Loucy (cell line): Measurements from ENCODE around the gene DUSP18.

ENCODE experiments used
- H2AFZ ChIP-seq: fragments of 200-600 bp; sonication (generic); 2 replicates; pipeline ENCODE4 v1.6.0; 2016; ENCODE audit warnings: antibody characterized with exemption, mild to moderate bottlenecking, low read length, moderate library complexity
- H3F3A ChIP-seq: fragments of 200-600 bp; 2 replicates; pipeline ENCODE4 v1.6.0; 2016; ENCODE audit warnings: antibody characterized with exemption, low read depth, mild to moderate bottlenecking
- H3K27me3 ChIP-seq: fragments of 200-600 bp; sonication (generic); 2 replicates; pipeline ENCODE4 v1.6.1; 2014; ENCODE audit warnings: low read length, mild to moderate bottlenecking; ENCODE audit not compliant: insufficient read depth, poor library complexity, severe bottlenecking
- H3K36me3 ChIP-seq: fragments of 200-600 bp; sonication (generic); 2 replicates; pipeline ENCODE4 v1.6.1; 2016; ENCODE audit warnings: low read length; ENCODE audit not compliant: insufficient read depth
- H3K4me1 ChIP-seq: fragments of 200-600 bp; sonication (generic); 2 replicates; pipeline ENCODE4 v1.5.1; 2014; ENCODE audit warnings: low read length, mild to moderate bottlenecking; ENCODE audit not compliant: insufficient read depth, poor library complexity, severe bottlenecking
- H3K4me2 ChIP-seq: fragments of 200-600 bp; sonication (generic); 2 replicates; pipeline ENCODE4 v1.6.0; 2014; ENCODE audit warnings: antibody characterized with exemption, low read length, low read depth, mild to moderate bottlenecking; ENCODE audit not compliant: poor library complexity, severe bottlenecking
- H3K4me3 ChIP-seq: fragments of 200-600 bp; sonication (generic); 2 replicates; pipeline ENCODE4 v1.5.1; 2014; ENCODE audit warnings: low read length, mild to moderate bottlenecking, mixed read lengths; ENCODE audit not compliant: poor library complexity, severe bottlenecking
- H3K79me2 ChIP-seq: fragments of 200-600 bp; sonication (generic); 2 replicates; pipeline ENCODE4 v1.6.1; 2014; ENCODE audit warnings: low read length; ENCODE audit not compliant: insufficient read depth
- H3K9ac ChIP-seq: fragments of 200-600 bp; sonication (generic); 2 replicates; pipeline ENCODE4 v1.6.0; 2014; ENCODE audit warnings: mild to moderate bottlenecking, low read depth, low read length, moderate library complexity; ENCODE audit not compliant: poor library complexity, severe bottlenecking
- H3K9me2 ChIP-seq: fragments of 200-600 bp; sonication (generic); replicated peaks from 2 replicates; pipeline ENCODE4 v1.6.1; 2016; ENCODE audit warnings: low read depth, low read length, mixed read lengths
- H3K9me3 ChIP-seq: fragments of 200-600 bp; sonication (generic); 2 replicates; pipeline ENCODE4 v1.6.1; 2014; ENCODE audit warnings: mild to moderate bottlenecking, antibody characterized with exemption, low read length, low read depth; ENCODE audit not compliant: insufficient read depth
- H4K20me1 ChIP-seq: fragments of 200-600 bp; sonication (generic); 2 replicates; pipeline ENCODE4 v1.6.0; 2014; ENCODE audit warnings: antibody characterized with exemption, low read length, mild to moderate bottlenecking; ENCODE audit not compliant: insufficient read depth, poor library complexity, severe bottlenecking
- EZH2phosphoT487 ChIP-seq: fragments of 200-600 bp; IDR thresholded peaks from 2 replicates; pipeline ENCODE4 v1.6.1; 2018; ENCODE audit warnings: antibody characterized with exemption, mild to moderate bottlenecking, moderate library complexity, borderline replicate concordance
- TF ChIP-seq, protein P1 (sequence below): fragments of 200-600 bp; sonication (generic); conservative IDR thresholded peaks from 2 replicates; pipeline ENCODE4 v1.5.1; 2014; ENCODE audit warnings: mild to moderate bottlenecking, antibody characterized with exemption, low read length

Gene DUSP18

DNA sequence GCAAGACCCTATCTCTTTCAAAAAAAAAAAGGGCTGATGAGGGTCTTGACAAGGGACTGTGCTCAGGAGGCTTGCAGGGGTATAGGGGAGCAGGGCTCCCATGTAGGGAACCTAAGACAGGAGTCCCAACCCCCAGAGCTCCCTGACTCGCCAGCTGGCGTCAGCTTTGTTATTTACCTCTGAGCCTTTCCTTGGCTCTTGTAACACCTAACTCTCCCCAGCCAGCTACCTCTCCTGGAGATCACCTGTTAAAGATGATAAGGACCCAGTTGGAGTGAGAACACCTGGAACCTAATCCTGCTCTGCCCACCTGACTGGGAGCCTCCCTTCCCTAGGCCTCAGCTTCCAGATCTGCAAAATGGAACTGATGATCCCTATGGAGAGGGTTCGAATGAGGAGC, 18.9 kb downstream of the DUSP18 start:
- no peaks in the 10 kb centered on the region for H3K36me3 ChIP-seq
- H3K27me3 ChIP-seq = no peaks in the 10 kb centered on the region
- H3K9me2 ChIP-seq = no peaks in the 10 kb centered on the region
- H3K9me3 ChIP-seq = no peaks in the 10 kb centered on the region
- no peaks in the 10 kb centered on the region for H3K79me2 ChIP-seq
- H3K9ac ChIP-seq = no peak overlapping the region
- H4K20me1 ChIP-seq = no peaks in the 10 kb centered on the region
- no peak overlapping the region for H2AFZ ChIP-seq
- H3K4me3 ChIP-seq = no peak overlapping the region
- H3F3A ChIP-seq = no peaks in the 10 kb centered on the region
- no peaks in the 10 kb centered on the region for H3K4me1 ChIP-seq
- H3K4me2 ChIP-seq = no peak overlapping the region
- TF ChIP-seq EZH2phosphoT487 = no peak
- TF ChIP-seq, protein P1, sequence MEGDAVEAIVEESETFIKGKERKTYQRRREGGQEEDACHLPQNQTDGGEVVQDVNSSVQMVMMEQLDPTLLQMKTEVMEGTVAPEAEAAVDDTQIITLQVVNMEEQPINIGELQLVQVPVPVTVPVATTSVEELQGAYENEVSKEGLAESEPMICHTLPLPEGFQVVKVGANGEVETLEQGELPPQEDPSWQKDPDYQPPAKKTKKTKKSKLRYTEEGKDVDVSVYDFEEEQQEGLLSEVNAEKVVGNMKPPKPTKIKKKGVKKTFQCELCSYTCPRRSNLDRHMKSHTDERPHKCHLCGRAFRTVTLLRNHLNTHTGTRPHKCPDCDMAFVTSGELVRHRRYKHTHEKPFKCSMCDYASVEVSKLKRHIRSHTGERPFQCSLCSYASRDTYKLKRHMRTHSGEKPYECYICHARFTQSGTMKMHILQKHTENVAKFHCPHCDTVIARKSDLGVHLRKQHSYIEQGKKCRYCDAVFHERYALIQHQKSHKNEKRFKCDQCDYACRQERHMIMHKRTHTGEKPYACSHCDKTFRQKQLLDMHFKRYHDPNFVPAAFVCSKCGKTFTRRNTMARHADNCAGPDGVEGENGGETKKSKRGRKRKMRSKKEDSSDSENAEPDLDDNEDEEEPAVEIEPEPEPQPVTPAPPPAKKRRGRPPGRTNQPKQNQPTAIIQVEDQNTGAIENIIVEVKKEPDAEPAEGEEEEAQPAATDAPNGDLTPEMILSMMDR = no peak

GRCh38 chr22:30647536-30647935, 20.1 kb downstream of the DUSP18 start:
- Histone ChIP-seq H2AFZ (no peak overlapping the region), H3K9me3 (no peaks in the 10 kb centered on the region), H4K20me1 (no peaks in the 10 kb centered on the region), H3F3A (no peaks in the 10 kb centered on the region), H3K27me3 (no peaks in the 10 kb centered on the region), H3K9ac (no peak overlapping the region), H3K4me1 (no peaks in the 10 kb centered on the region), H3K4me2 (no peak overlapping the region), H3K9me2 (no peaks in the 10 kb centered on the region), H3K79me2 (no peaks in the 10 kb centered on the region), H3K4me3 (no peak overlapping the region), H3K36me3 (no peaks in the 10 kb centered on the region)
- TF ChIP-seq, protein P1 = no peak
- no peak for TF ChIP-seq EZH2phosphoT487

- Histone ChIP-seq H2AFZ (no peak overlapping the region), H3F3A (no peaks in the 10 kb centered on the region), H3K27me3 (no peaks in the 10 kb centered on the region), H3K9ac (no peak overlapping the region), H3K4me3 (no peak overlapping the region), H3K36me3 (no peaks in the 10 kb centered on the region), H3K9me2 (no peaks in the 10 kb centered on the region), H3K4me1 (no peaks in the 10 kb centered on the region), H3K4me2 (no peak overlapping the region), H3K9me3 (no peaks in the 10 kb centered on the region), H3K79me2 (no peaks in the 10 kb centered on the region), H4K20me1 (no peaks in the 10 kb centered on the region)
- no peak for TF ChIP-seq EZH2phosphoT487
Measured at GRCh38 chr22:30646518-30647160, 21.0 kb downstream of the DUSP18 start.
